T-helper 17 cell (primary cell): ENCODE results near the gene LMBRD1. TPM values are rescaled to one million over a fixed set of nuclear protein-coding genes. Genes with fewer than 3 reads are reported as not detected.

ENCODE experiments used
- ATAC-seq: fragments of 150-1000 bp; cut with Tn5 transposase; 2 replicates; pipeline ENCODE4 v1.10.0; 2021; ENCODE audit warnings: mild to moderate bottlenecking, moderate library complexity
- DNase-seq, 3 donors: peaks; one replicate each; pipeline versions ENCODE4 v3.0.0 to v3.0.0-alpha.2; 2020 to 2021
- H3K9me3 ChIP-seq: one replicate; pipeline ENCODE4 v1.7.0; 2013; ENCODE audit warnings: low read length, mild to moderate bottlenecking; ENCODE audit not compliant: control insufficient read depth, poor library complexity, severe bottlenecking
- H3K27ac Mint-ChIP-seq: one replicate; pipeline ENCODE4 v1.8.0; 2022; ENCODE audit warnings: mild to moderate bottlenecking, moderate library complexity, mixed read lengths
- H3K27me3 Mint-ChIP-seq: one replicate; pipeline ENCODE4 v1.8.0; 2022; ENCODE audit warnings: mixed read lengths
- H3K36me3 Mint-ChIP-seq: one replicate; pipeline ENCODE4 v1.8.0; 2022; ENCODE audit warnings: low read depth, mixed read lengths
- H3K4me1 Mint-ChIP-seq: one replicate; pipeline ENCODE4 v1.8.0; 2022; ENCODE audit warnings: mild to moderate bottlenecking, mixed read lengths
- H3K4me3 Mint-ChIP-seq: one replicate; pipeline ENCODE4 v1.8.0; 2022; ENCODE audit warnings: mild to moderate bottlenecking, moderate library complexity, mixed read lengths
- total RNA-seq, 4 donors: library from RNA in 2 of 4; stranded (reverse) in 2 of 4; gene quantifications; one replicate each; pipeline ENCODE4 v1.2.3 and lab custom pipeline; 2022 to 2026

The LMBRD1 gene
- total RNA-seq, 2 donors from 2014 or later: 36.5 to 45.4 TPM

DNA sequence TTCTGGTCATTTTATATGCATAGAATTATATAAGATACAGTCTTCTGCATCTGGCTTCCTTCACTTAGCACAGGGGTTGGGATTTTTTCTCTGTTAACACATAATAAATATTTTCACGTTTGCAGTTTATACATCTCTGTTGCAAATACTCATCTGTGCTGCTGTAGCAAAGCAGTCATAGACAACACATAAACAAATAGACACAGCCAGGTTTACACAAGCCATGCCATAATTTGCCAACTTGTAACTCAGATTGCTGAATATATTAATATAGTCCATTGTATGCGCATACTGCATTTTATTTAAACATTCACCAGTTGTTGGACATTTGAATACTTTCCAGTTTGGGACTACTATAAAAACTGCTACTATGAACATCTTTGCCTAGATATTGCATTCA lies 35.0 kb downstream of the LMBRD1 start:
- no peak overlapping the region for H3K27ac Mint-ChIP-seq
- H3K4me1 Mint-ChIP-seq: peaks cover 34% of the 10 kb centered on the region
- no peak overlapping the region for H3K4me3 Mint-ChIP-seq
- no peaks in the 10 kb centered on the region for H3K36me3 Mint-ChIP-seq
- DNase-seq (no peak), ATAC-seq (no peak)
- H3K27me3 Mint-ChIP-seq: no peaks in the 10 kb centered on the region
- no peaks in the 10 kb centered on the region for H3K9me3 ChIP-seq

DNA sequence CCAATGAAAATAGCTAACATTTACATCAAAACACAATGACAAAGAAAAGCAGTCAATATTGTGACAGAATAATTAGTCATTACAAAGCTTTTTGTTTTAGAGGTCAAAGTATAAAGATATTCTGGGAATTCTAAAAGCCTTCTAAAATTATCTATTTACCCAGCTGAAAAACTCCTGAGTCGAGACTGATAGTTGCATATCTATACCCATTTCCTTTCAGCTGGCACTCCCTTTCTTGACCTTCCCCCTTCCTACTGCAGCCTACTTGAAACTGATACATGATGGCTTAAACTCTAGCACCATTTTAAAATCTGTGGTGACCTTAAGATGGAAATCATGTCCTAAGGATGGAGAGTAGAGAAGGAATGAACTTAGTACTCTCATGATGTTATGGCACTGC lies 38.6 kb downstream of the LMBRD1 start:
- H3K27ac Mint-ChIP-seq: no peak overlapping the region
- no peaks in the 10 kb centered on the region for H3K27me3 Mint-ChIP-seq
- H3K4me1 Mint-ChIP-seq: peaks cover 24% of the 10 kb centered on the region
- H3K9me3 ChIP-seq: no peaks in the 10 kb centered on the region
- no peaks in the 10 kb centered on the region for H3K36me3 Mint-ChIP-seq
- H3K4me3 Mint-ChIP-seq: no peak overlapping the region
- ATAC-seq: no peak
- no peak for DNase-seq

DNA sequence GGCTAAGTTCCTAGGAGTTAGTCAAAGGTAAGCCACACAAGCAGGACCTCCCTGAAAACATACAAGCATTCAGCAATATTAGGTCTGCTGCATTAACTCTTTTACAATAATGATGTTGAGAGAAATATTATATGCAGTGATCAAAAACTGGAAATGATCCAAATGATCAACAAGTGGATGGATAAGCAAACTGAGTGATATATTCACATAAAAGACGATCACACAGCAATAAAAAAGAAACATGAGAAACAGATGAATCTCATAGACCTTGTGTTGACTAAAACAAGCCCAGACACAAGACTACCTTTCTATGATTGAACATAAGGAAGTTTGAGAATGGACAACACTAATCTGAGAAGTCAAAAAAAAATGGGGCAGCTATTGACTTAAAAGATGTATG lies 39.9 kb downstream of the LMBRD1 start:
- H3K9me3 ChIP-seq: no peaks in the 10 kb centered on the region
- Mint-ChIP-seq H3K27ac (no peak overlapping the region), H3K4me1 (peaks cover 20% of the 10 kb centered on the region), H3K27me3 (no peaks in the 10 kb centered on the region), H3K4me3 (no peak overlapping the region), H3K36me3 (no peaks in the 10 kb centered on the region)
- DNase-seq: no peak
- ATAC-seq: no peak

DNA sequence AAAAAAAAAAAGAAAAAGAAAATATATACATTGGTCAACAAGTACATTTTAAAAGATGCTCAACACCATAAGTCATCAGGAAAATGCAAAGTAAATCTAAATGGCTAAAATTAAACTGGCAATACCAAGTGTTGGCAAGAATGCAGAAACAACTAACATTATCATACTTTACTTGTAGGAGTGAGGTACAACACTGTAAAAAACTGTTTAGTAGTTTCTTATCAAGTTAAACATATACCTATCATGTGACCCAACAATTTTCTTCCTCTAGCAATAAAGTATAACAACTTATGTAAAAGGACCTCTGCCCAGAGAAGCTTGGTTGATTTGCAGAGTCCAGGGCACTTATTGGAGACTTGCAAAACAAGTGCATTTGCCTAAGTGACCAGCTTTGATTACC lies 40.4 kb downstream of the LMBRD1 start:
- H3K9me3 ChIP-seq: no peaks in the 10 kb centered on the region
- H3K4me1 Mint-ChIP-seq: peaks cover 17% of the 10 kb centered on the region
- no peak overlapping the region for H3K4me3 Mint-ChIP-seq
- DNase-seq (no peak), ATAC-seq (no peak)
- no peaks in the 10 kb centered on the region for H3K27me3 Mint-ChIP-seq
- no peak overlapping the region for H3K27ac Mint-ChIP-seq
- H3K36me3 Mint-ChIP-seq: no peaks in the 10 kb centered on the region

DNA sequence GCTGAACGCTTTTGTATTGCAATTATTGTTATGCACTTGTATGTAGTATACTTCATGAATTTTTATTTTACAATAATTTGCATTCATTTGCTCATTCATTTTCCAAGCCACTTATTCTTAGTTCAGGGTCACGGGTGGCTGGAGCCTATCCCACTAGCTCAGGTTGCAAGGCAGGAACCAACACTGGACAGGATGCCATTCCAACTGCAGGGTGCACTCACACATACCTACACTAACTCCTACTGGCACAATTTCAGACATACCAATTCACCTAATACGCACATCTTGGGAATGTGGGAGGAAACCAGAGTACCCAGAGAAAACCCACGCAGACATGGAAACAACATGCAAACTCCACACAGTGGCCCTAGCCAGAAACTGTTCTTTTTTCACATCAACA lies 61.8 kb downstream of the LMBRD1 start:
- Mint-ChIP-seq H3K27me3 (no peaks in the 10 kb centered on the region), H3K4me1 (peaks cover 9% of the 10 kb centered on the region), H3K27ac (no peak overlapping the region), H3K36me3 (peaks cover 6% of the 10 kb centered on the region), H3K4me3 (no peak overlapping the region)
- ATAC-seq: no peak
- H3K9me3 ChIP-seq: no peaks in the 10 kb centered on the region
- DNase-seq: no peak

DNA sequence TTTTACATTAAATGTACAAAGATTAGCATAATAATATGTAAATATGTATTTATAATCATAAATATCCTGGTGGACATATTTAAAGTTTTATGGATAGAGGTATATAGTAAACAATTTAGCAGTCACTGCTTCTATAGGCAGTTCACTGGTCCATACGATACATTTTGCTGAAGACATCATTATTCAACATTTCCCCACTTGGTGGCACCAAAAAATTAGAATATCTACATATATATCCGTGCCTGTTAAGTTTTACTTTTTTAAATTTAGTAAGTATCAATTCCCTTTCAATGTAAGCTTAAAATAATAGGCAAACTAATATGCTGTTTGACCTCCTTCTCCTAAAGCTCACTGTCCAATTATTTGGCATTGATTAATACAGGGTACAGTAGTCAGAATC lies 64.2 kb downstream of the LMBRD1 start:
- no peaks in the 10 kb centered on the region for H3K9me3 ChIP-seq
- peak; percentile 47 for ATAC-seq
- no peak overlapping the region for H3K4me3 Mint-ChIP-seq
- peaks cover 9% of the 10 kb centered on the region for H3K36me3 Mint-ChIP-seq
- H3K4me1 Mint-ChIP-seq: peaks cover 11% of the 10 kb centered on the region
- H3K27me3 Mint-ChIP-seq: no peaks in the 10 kb centered on the region
- DNase-seq: no peak
- no peak overlapping the region for H3K27ac Mint-ChIP-seq

DNA sequence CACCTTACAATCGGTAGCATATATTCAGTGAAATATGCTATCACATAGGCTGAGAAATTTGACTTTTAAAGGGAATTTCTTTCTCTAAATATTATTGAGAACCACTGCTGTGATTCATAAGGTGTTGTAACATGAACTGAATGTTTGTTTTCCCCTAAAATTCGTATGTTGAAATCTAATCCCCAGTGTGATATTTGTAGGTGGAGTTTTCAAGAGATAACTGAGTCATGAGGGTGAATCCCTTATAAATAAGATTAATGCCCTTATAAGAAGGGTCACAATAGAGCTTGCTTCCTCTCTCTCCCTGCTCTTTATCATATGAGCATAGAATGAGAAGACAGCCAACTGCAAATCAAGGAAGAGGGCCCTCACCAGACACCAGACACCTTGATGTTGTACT lies 64.8 kb downstream of the LMBRD1 start:
- DNase-seq: no peak
- Mint-ChIP-seq H3K36me3 (peaks cover 9% of the 10 kb centered on the region), H3K27ac (no peak overlapping the region), H3K4me3 (no peak overlapping the region), H3K27me3 (no peaks in the 10 kb centered on the region), H3K4me1 (peaks cover 11% of the 10 kb centered on the region)
- H3K9me3 ChIP-seq: no peaks in the 10 kb centered on the region
- no peak for ATAC-seq

DNA sequence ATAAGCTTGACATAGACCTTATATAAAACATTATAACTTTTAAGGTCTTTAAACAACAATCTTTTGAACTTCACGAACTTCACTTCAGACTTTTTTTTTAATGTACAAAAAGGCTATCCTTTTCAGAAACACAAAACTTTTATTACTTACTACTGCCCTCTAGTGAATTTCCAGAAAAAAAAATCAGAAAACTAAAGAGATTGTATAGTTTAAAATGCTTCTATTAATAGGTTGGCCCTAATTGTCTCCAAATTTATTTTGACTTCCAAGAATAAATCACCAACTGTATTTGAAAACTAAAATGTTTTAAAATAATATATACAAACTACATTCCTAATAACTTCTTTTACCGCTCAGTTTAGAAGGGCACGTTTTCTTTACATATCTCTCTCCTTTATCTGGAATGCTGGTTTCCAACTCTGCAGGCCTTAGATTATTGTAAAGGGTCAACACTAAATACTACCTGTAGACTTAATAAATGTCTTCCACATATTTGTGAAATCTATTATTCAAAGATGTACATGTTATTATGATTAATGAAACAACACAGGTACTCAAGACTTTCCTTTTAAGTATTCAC lies 66.8 kb downstream of the LMBRD1 start:
- no peaks in the 10 kb centered on the region for H3K9me3 ChIP-seq
- H3K27me3 Mint-ChIP-seq: no peaks in the 10 kb centered on the region
- H3K27ac Mint-ChIP-seq: peak overlapping the region; percentile 29
- peaks cover 9% of the 10 kb centered on the region for H3K36me3 Mint-ChIP-seq
- H3K4me1 Mint-ChIP-seq: peaks cover 6% of the 10 kb centered on the region
- no peak for ATAC-seq
- no peak for DNase-seq
- H3K4me3 Mint-ChIP-seq: no peak overlapping the region

DNA sequence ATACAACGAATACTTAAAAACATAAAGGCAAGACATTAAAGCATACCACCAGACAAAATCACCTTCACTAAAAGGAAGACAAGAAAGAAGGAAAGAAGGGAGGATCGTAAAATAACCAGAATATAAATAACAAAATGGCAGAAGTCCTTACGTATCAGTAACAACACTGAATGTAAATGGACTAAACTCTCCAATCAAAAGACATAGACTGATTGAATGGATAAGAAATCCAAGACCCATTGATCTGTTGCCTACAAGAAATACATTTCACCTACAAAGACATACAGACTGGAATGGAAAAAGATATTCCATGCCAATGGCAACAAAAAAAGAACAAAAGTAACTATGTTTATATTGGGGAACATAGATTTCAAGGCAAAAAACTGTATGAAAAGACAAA lies 74.1 kb downstream of the LMBRD1 start:
- H3K9me3 ChIP-seq: no peaks in the 10 kb centered on the region
- H3K36me3 Mint-ChIP-seq: peaks cover 5% of the 10 kb centered on the region

DNA sequence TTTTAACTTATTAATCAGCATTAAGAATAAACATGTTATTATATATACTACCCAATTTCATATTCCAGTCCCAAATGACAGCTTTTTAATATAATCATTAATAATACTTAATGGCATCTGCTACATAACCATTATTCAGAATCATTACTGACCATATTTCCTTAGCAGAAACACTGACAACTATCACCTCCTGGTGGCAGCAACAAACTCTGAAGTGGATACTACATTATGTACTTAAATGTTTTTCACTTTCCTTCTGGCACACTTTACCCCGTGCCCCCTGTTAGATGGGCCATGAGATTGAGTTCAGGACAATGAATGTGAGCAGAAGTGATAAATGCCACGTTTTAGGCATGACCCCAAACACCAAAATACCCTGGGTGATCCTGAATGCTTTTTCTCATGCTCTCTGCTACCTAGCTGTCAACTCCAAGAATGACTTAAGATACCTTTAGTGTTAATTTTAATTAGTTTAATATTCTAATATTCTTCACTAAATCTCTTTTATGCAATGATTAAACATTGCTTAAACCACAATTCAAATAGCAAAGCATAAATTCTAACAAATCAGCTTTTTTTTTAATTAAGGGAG lies 77.1 kb downstream of the LMBRD1 start:
- Mint-ChIP-seq H3K36me3 (peaks cover 2% of the 10 kb centered on the region), H3K27ac (no peak overlapping the region), H3K4me1 (peaks cover 7% of the 10 kb centered on the region), H3K27me3 (no peaks in the 10 kb centered on the region), H3K4me3 (no peak overlapping the region)
- ATAC-seq (no peak), DNase-seq (no peak)
- H3K9me3 ChIP-seq: no peaks in the 10 kb centered on the region

More for the DNA sequence above, 74.1 kb downstream of the LMBRD1 start:
- H3K4me1 Mint-ChIP-seq: peaks cover 9% of the 10 kb centered on the region
- DNase-seq (no peak), ATAC-seq (no peak)
- no peak overlapping the region for H3K4me3 Mint-ChIP-seq
- no peaks in the 10 kb centered on the region for H3K27me3 Mint-ChIP-seq
- H3K27ac Mint-ChIP-seq: no peak overlapping the region

DNA sequence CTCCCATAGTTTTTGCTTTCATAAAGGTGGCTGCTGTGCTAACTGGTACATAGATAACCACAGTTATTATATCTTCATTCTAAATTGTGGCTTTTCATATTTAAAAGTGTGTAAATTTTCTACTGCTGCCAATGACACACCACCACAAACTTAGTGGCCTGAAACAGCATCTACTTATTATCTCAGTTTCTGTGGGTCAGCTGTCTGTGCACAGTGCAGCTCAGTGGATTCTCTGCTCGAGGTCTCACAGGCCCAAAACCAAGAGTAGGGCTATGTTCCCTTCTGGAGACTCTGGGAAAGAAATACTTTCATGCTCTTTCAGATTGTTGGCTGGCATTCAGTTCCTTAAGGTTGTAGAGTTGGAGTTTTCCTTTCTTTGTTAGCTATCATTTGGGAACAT lies 90.1 kb downstream of the LMBRD1 start:
- Mint-ChIP-seq H3K36me3 (peaks cover 10% of the 10 kb centered on the region), H3K27me3 (no peaks in the 10 kb centered on the region), H3K4me1 (peaks cover 8% of the 10 kb centered on the region), H3K27ac (no peak overlapping the region), H3K4me3 (no peak overlapping the region)
- DNase-seq (no peak), ATAC-seq (no peak)
- no peaks in the 10 kb centered on the region for H3K9me3 ChIP-seq

DNA sequence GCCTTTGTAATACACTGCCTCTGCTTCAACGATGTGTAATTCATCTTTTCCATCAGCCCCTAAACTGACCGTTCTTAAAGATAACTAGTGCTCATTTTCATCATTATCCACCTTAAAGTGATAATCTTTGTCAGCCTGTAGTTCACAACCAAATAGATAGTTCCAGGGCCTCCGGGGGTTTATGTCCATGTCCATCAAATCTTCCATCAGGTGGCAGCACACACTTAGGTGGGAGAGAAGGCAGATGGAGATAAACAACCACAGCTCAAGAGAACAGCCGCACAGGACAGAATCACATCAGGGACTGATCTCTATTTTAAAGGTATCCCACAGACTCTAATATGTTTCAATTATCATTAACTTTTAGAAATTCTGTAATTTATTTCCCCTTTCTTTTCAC lies 90.9 kb downstream of the LMBRD1 start:
- DNase-seq (no peak), ATAC-seq (no peak)
- Mint-ChIP-seq H3K4me1 (peaks cover 6% of the 10 kb centered on the region), H3K27me3 (no peaks in the 10 kb centered on the region), H3K36me3 (peaks cover 10% of the 10 kb centered on the region), H3K4me3 (no peak overlapping the region), H3K27ac (no peak overlapping the region)
- no peaks in the 10 kb centered on the region for H3K9me3 ChIP-seq

DNA sequence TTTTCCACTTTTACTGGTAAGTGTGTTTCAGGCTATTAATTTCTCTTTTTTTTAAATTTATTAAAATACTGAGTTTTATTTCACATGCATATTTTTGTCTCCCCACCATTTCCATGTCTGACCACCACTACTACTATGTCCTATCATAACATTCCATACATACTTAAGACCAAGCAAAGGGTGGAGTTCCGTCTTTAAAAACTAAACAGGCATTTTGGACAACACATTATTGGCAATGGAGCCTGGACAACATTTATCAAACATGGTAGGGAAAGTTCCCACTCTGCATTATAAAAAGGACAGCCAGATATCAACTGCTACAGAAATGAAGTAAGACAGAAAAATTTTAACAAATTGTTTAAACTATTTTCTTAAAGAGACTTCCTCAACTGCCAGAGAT lies 91.9 kb downstream of the LMBRD1 start:
- H3K9me3 ChIP-seq: no peaks in the 10 kb centered on the region
- H3K4me1 Mint-ChIP-seq: peaks cover 4% of the 10 kb centered on the region
- DNase-seq (no peak), ATAC-seq (no peak)
- H3K27ac Mint-ChIP-seq: no peak overlapping the region
- no peaks in the 10 kb centered on the region for H3K27me3 Mint-ChIP-seq
- no peak overlapping the region for H3K4me3 Mint-ChIP-seq
- H3K36me3 Mint-ChIP-seq: peaks cover 10% of the 10 kb centered on the region

DNA sequence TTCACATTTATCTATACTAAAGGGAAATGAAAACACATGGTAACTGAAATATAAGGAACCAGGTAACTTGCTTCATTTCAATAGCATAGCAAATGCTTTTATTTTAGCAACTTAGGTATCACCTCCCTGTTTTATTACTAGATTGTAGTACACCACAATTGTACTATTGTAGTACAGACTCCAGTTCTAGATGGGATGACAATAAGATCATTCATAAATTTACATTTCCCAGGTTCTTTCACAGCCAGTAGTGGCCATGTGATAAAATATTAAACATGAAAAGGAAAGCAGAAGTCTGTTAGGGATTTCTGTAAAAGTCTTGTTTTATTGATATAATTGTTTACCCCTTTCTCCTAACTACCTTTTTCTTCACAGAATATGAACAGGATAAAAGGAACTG lies 97.2 kb downstream of the LMBRD1 start:
- no peaks in the 10 kb centered on the region for H3K27me3 Mint-ChIP-seq
- peaks cover 4% of the 10 kb centered on the region for H3K4me1 Mint-ChIP-seq
- H3K9me3 ChIP-seq: no peaks in the 10 kb centered on the region
- no peak overlapping the region for H3K4me3 Mint-ChIP-seq
- ATAC-seq (no peak), DNase-seq (no peak)
- H3K36me3 Mint-ChIP-seq: peaks cover 16% of the 10 kb centered on the region
- H3K27ac Mint-ChIP-seq: no peak overlapping the region
